ENCODE data around the gene SDCBP2. TPM values are rescaled to one million over a fixed set of nuclear protein-coding genes. Genes with fewer than 3 reads are reported as not detected.

Gene SDCBP2
- total RNA-seq, 4 donors from 2014 or later: 2.3 to 12.1 (median 6.6) TPM

DNA sequence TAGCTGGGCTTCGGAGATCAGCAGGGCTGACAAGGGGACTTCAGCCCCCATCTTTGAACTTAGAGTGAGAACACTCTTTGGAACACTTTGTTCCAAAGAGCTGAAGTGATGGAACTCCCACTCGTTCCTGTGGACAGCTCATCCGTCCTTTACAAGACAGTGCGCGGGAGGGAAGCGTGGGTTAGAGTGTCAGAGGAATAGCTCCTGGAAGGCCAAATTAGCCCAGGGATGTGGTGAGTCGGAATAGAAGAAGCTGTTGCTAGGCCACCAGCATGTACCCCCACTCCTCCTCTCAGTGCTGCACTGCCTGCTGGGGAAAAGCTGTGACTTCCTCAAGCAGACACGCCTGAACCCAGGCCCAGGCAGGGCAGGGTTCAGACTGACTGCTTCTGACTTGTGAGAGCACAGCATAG, 1.7 kb downstream of the SDCBP2 start:
- TF ChIP-seq, protein P1, sequence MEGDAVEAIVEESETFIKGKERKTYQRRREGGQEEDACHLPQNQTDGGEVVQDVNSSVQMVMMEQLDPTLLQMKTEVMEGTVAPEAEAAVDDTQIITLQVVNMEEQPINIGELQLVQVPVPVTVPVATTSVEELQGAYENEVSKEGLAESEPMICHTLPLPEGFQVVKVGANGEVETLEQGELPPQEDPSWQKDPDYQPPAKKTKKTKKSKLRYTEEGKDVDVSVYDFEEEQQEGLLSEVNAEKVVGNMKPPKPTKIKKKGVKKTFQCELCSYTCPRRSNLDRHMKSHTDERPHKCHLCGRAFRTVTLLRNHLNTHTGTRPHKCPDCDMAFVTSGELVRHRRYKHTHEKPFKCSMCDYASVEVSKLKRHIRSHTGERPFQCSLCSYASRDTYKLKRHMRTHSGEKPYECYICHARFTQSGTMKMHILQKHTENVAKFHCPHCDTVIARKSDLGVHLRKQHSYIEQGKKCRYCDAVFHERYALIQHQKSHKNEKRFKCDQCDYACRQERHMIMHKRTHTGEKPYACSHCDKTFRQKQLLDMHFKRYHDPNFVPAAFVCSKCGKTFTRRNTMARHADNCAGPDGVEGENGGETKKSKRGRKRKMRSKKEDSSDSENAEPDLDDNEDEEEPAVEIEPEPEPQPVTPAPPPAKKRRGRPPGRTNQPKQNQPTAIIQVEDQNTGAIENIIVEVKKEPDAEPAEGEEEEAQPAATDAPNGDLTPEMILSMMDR (IDR thresholded peaks at IDR 0.05; ENCODE audit: low read depth): no peak

GRCh38 chr20:1326031-1326930, 2.7 kb downstream of the SDCBP2 start:
- TF ChIP-seq, protein P1 (IDR thresholded peaks at IDR 0.05; ENCODE audit: low read depth): no peak

DNA sequence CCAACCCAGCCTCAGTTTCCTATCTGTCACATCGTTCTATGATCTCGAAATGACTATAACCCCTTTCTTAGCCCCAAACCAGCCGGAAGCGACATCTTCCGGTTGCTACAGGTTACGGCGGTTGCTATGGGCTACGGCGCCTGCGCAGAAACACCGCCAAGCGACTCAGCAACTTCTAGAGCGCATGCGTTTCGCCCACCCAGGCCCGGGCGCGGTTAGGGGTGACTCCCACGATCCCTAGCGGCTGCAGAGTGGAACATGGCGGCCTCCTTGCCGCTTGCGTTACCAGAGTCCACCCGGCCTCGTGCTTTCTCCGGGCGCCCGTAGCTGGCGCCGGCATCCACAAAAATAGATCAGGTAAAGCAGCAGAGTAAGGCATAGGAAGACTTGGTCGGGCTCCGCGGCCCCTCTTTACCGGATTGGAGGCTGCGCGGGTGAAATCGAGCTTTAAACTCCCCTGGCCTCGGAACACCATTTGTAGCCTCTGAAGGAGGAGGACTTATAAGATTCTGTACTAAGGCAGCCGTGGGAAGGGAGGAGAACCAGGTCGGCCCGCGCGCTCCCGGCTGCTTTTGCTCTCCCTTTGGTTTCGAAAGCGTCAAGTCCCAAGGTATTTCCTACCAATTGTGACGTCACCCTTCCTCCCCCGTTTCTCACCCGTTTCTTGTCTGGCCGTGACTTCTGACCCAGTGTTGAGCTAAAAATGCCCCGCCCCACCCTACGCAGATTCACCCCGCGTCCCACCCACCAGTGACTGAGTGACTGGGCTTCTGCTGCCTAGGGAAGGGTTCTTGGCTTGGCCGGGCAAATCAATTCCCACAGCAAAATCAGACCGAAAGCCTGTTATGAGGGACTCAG, 3.5 kb downstream of the SDCBP2 start:
- TF ChIP-seq, protein P1 (IDR thresholded peaks at IDR 0.05; ENCODE audit: low read depth): no peak

GRCh38 chr20:1324598-1325172, 4.3 kb downstream of the SDCBP2 start:
- TF ChIP-seq, protein P1 (IDR thresholded peaks at IDR 0.05; ENCODE audit: low read depth): no peak

- TF ChIP-seq, protein P1 (IDR thresholded peaks at IDR 0.05; ENCODE audit: low read depth): no peak
These were observed 4.9 kb downstream of the SDCBP2 start for GRCh38 chr20:1323830-1324597.

GRCh38 chr20:1323256-1323655, 5.7 kb downstream of the SDCBP2 start:
- TF ChIP-seq, protein P1 (IDR thresholded peaks at IDR 0.05; ENCODE audit: low read depth): no peak

Data from subcutaneous adipose tissue (tissue), 4 donors.